Measurements from ENCODE around the gene GTF3C1. TPM values are rescaled to one million over a fixed set of nuclear protein-coding genes. Genes with fewer than 3 reads are reported as not detected.
"Not testable (repeated sequence)": the region's sequence is repeated elsewhere in the genome, so short reads cannot be mapped to it uniquely, and the experiment has no call there.

GTF3C1 gene
- total and polyA plus RNA-seq, 2 experiments from 2014 or later, result 33.4 to 52.1 TPM

- Histone ChIP-seq H3K4me3 (no peak overlapping the region), H3K79me2 (ENCODE audit: insufficient read depth) (no peaks in the 10 kb centered on the region), H3K9me3 (ENCODE audit: low read depth) (no peaks in the 10 kb centered on the region), H3K27ac (no peak overlapping the region), H3K36me3 (ENCODE audit: low read depth) (no peaks in the 10 kb centered on the region), H4K20me1 (ENCODE audit: insufficient read depth) (no peaks in the 10 kb centered on the region), H2AFZ (no peak overlapping the region), H3K9me2 (ENCODE audit: insufficient read depth) (no peaks in the 10 kb centered on the region), H3K27me3 (replicated peaks; ENCODE audit: insufficient read depth) (no peaks in the 10 kb centered on the region), H3K9ac (no peak overlapping the region), H3K4me1 (ENCODE audit: insufficient read depth) (no peaks in the 10 kb centered on the region), H3F3A (ENCODE audit: insufficient read depth) (no peaks in the 10 kb centered on the region), H3K4me2 (ENCODE audit: unreplicated experiment) (no peak overlapping the region)
- WGBS, 2 experiments (ENCODE audit: low coverage in 1 of 2, low lambda C conversion rate in 2 of 2, missing lambda C conversion rate in 2 of 2), result 52 to 56% methylated on average over 4 of the region's 4 CpGs
- in situ Hi-C loops (cut with MboI), result no loop called here
- DNase-seq, result no peak
- TF ChIP-seq EZH2 (IDR thresholded peaks at IDR 0.05; ENCODE audit: insufficient read depth, poor library complexity, severe bottlenecking) (no peak), EZH2phosphoT487 (IDR thresholded peaks at IDR 0.05; ENCODE audit: insufficient read depth, low read depth) (no peak)
Observed at GRCh38 chr16:27460213-27460612, 89.5 kb downstream of the GTF3C1 start.

- Histone ChIP-seq H3K36me3 (ENCODE audit: low read depth) (no peaks in the 10 kb centered on the region), H4K20me1 (ENCODE audit: insufficient read depth) (no peaks in the 10 kb centered on the region), H3K27me3 (replicated peaks; ENCODE audit: insufficient read depth) (no peaks in the 10 kb centered on the region), H3F3A (ENCODE audit: insufficient read depth) (no peaks in the 10 kb centered on the region), H2AFZ (no peak overlapping the region), H3K79me2 (ENCODE audit: insufficient read depth) (no peaks in the 10 kb centered on the region), H3K4me3 (no peak overlapping the region), H3K4me2 (ENCODE audit: unreplicated experiment) (no peak overlapping the region), H3K4me1 (ENCODE audit: insufficient read depth) (no peaks in the 10 kb centered on the region), H3K27ac (no peak overlapping the region), H3K9me2 (ENCODE audit: insufficient read depth) (no peaks in the 10 kb centered on the region), H3K9me3 (ENCODE audit: low read depth) (no peaks in the 10 kb centered on the region), H3K9ac (no peak overlapping the region)
- TF ChIP-seq EZH2 (IDR thresholded peaks at IDR 0.05; ENCODE audit: insufficient read depth, poor library complexity, severe bottlenecking) (no peak), EZH2phosphoT487 (IDR thresholded peaks at IDR 0.05; ENCODE audit: insufficient read depth, low read depth) (no peak)
- in situ Hi-C loops (cut with MboI), result loop anchor here (10.0 kb wide), 2 partner anchors 224 to 294 kb away; no protein-coding TSS in a partner anchor
- no peak for DNase-seq
- 77 to 84% methylated on average over 5 of the region's 5 CpGs for WGBS, 2 experiments (ENCODE audit: low coverage in 1 of 2, low lambda C conversion rate in 2 of 2, missing lambda C conversion rate in 2 of 2)
Observed at GRCh38 chr16:27458987-27459688, 90.6 kb downstream of the GTF3C1 start.

GRCh38 chr16:27458258-27458657 is 91.5 kb downstream of the GTF3C1 start:
- H3K4me2 ChIP-seq (ENCODE audit: unreplicated experiment), result no peak overlapping the region
- H3K4me3 ChIP-seq, result no peak overlapping the region
- no peaks in the 10 kb centered on the region for H3K4me1 ChIP-seq (ENCODE audit: insufficient read depth)
- no peaks in the 10 kb centered on the region for H3K27me3 ChIP-seq (replicated peaks; ENCODE audit: insufficient read depth)
- no peaks in the 10 kb centered on the region for H3K36me3 ChIP-seq (ENCODE audit: low read depth)
- no peak overlapping the region for H2AFZ ChIP-seq
- no peak overlapping the region for H3K9ac ChIP-seq
- H3K79me2 ChIP-seq (ENCODE audit: insufficient read depth), result no peaks in the 10 kb centered on the region
- H3K9me2 ChIP-seq (ENCODE audit: insufficient read depth), result no peaks in the 10 kb centered on the region
- TF ChIP-seq EZH2phosphoT487 (IDR thresholded peaks at IDR 0.05; ENCODE audit: insufficient read depth, low read depth) (no peak), EZH2 (IDR thresholded peaks at IDR 0.05; ENCODE audit: insufficient read depth, poor library complexity, severe bottlenecking) (no peak)
- 73 to 84% methylated on average over 5 of the region's 5 CpGs for WGBS, 2 experiments (ENCODE audit: low coverage in 1 of 2, low lambda C conversion rate in 2 of 2, missing lambda C conversion rate in 2 of 2)
- no peak overlapping the region for H3K27ac ChIP-seq
- DNase-seq, result no peak
- no peaks in the 10 kb centered on the region for H3K9me3 ChIP-seq (ENCODE audit: low read depth)
- in situ Hi-C loops (cut with MboI), result loop anchor here (10.0 kb wide), 2 partner anchors 223 to 293 kb away; no protein-coding TSS in a partner anchor
- no peaks in the 10 kb centered on the region for H4K20me1 ChIP-seq (ENCODE audit: insufficient read depth)
- no peaks in the 10 kb centered on the region for H3F3A ChIP-seq (ENCODE audit: insufficient read depth)

- not testable (repeated sequence) for H3K4me1 ChIP-seq (ENCODE audit: insufficient read depth); DNase-seq; H3K4me2 ChIP-seq (ENCODE audit: unreplicated experiment); H3K9ac ChIP-seq; H3K9me3 ChIP-seq (ENCODE audit: low read depth); H3K9me2 ChIP-seq (ENCODE audit: insufficient read depth); H3K27me3 ChIP-seq (replicated peaks; ENCODE audit: insufficient read depth); H3K4me3 ChIP-seq; H4K20me1 ChIP-seq (ENCODE audit: insufficient read depth); H3K36me3 ChIP-seq (ENCODE audit: low read depth); H3K79me2 ChIP-seq (ENCODE audit: insufficient read depth); H2AFZ ChIP-seq; H3F3A ChIP-seq (ENCODE audit: insufficient read depth); H3K27ac ChIP-seq
- 89% methylated on average over 16 to 17 of the region's 17 CpGs for WGBS, 2 experiments (ENCODE audit: low coverage in 1 of 2, low lambda C conversion rate in 2 of 2, missing lambda C conversion rate in 2 of 2)
- in situ Hi-C loops (cut with MboI), result loop anchor here (10.0 kb wide), 2 partner anchors 223 to 293 kb away; no protein-coding TSS in a partner anchor
Observed at GRCh38 chr16:27457605-27457900, 92.2 kb downstream of the GTF3C1 start.
